Measurements from ENCODE around the gene SCARB2.

Gene SCARB2

GRCh38 chr4:76155979-76156378 lies 57.6 kb downstream of the SCARB2 start:
- Histone ChIP-seq H3K4me1 (ENCODE audit: control insufficient read depth, insufficient read depth, low read length) (no peaks in the 10 kb centered on the region), H3K9me3 (ENCODE audit: control insufficient read depth in 2 of 2, low read length in 2 of 2) (no peaks in the 10 kb centered on the region), H3K27me3 (ENCODE audit: control insufficient read depth in 1 of 2, insufficient read depth in 2 of 2, low read length in 2 of 2) (no peaks in the 10 kb centered on the region), H3K27ac (ENCODE audit: low read length) (no peak overlapping the region), H3K9ac (ENCODE audit: low read length in 2 of 2) (no peak overlapping the region), H3K36me3 (ENCODE audit: control insufficient read depth in 2 of 2, insufficient read depth in 2 of 2, low read length in 2 of 2) (peaks cover 0 to 8% of the 10 kb centered on the region in 2 donors), H3K4me3 (ENCODE audit: low read length in 2 of 2) (no peak overlapping the region)

- Histone ChIP-seq H3K27me3 (ENCODE audit: control insufficient read depth in 1 of 2, insufficient read depth in 2 of 2, low read length in 2 of 2) (no peaks in the 10 kb centered on the region), H3K9me3 (ENCODE audit: control insufficient read depth in 2 of 2, low read length in 2 of 2) (no peaks in the 10 kb centered on the region), H3K4me3 (ENCODE audit: low read length in 2 of 2) (no peak overlapping the region), H3K27ac (ENCODE audit: low read length) (no peak overlapping the region), H3K9ac (ENCODE audit: low read length in 2 of 2) (no peak overlapping the region), H3K4me1 (ENCODE audit: control insufficient read depth, insufficient read depth, low read length) (no peaks in the 10 kb centered on the region), H3K36me3 (ENCODE audit: control insufficient read depth in 2 of 2, insufficient read depth in 2 of 2, low read length in 2 of 2) (no peaks in the 10 kb centered on the region)
Observed at GRCh38 chr4:76153356-76153755, 60.3 kb downstream of the SCARB2 start.

GRCh38 chr4:76148142-76148865 lies 65.3 kb downstream of the SCARB2 start, which contains the start of gene NUP54:
TSS of gene NUP54 (minus strand) at chr4:76148397. CDS start at chr4:76148374, 23 bp downstream.
- H3K9ac ChIP-seq (ENCODE audit: low read length in 2 of 2) = peak within 1 kb of the TSS; percentile 91 to 99
- no peaks in the 10 kb centered on the region for H3K27me3 ChIP-seq (ENCODE audit: control insufficient read depth in 1 of 2, insufficient read depth in 2 of 2, low read length in 2 of 2)
- H3K9me3 ChIP-seq (ENCODE audit: control insufficient read depth in 2 of 2, low read length in 2 of 2) = no peaks in the 10 kb centered on the region
- H3K4me3 ChIP-seq (ENCODE audit: low read length in 2 of 2) = peak within 1 kb of the TSS; percentile 96 to 100
- H3K4me1 ChIP-seq (ENCODE audit: control insufficient read depth, insufficient read depth, low read length) = no peaks in the 10 kb centered on the region
- no peaks in the 10 kb centered on the region for H3K36me3 ChIP-seq (ENCODE audit: control insufficient read depth in 2 of 2, insufficient read depth in 2 of 2, low read length in 2 of 2)
- H3K27ac ChIP-seq (ENCODE audit: low read length) = peak within 1 kb of the TSS; percentile 82

- Histone ChIP-seq H3K9ac (ENCODE audit: low read length in 2 of 2) (peak overlapping the region; percentile 91 to 99), H3K36me3 (ENCODE audit: control insufficient read depth in 2 of 2, insufficient read depth in 2 of 2, low read length in 2 of 2) (peaks cover 0 to 2% of the 10 kb centered on the region in 2 donors), H3K27ac (ENCODE audit: low read length) (peak overlapping the region; percentile 82), H3K9me3 (ENCODE audit: control insufficient read depth in 2 of 2, low read length in 2 of 2) (no peaks in the 10 kb centered on the region), H3K27me3 (ENCODE audit: control insufficient read depth in 1 of 2, insufficient read depth in 2 of 2, low read length in 2 of 2) (no peaks in the 10 kb centered on the region), H3K4me1 (ENCODE audit: control insufficient read depth, insufficient read depth, low read length) (no peaks in the 10 kb centered on the region), H3K4me3 (ENCODE audit: low read length in 2 of 2) (peak overlapping the region; percentile 96 to 100)
Observed at GRCh38 chr4:76147454-76148141, 66.0 kb downstream of the SCARB2 start.

- Histone ChIP-seq H3K27ac (ENCODE audit: low read length) (no peak overlapping the region), H3K9me3 (ENCODE audit: control insufficient read depth in 2 of 2, low read length in 2 of 2) (no peaks in the 10 kb centered on the region), H3K27me3 (ENCODE audit: control insufficient read depth in 1 of 2, insufficient read depth in 2 of 2, low read length in 2 of 2) (no peaks in the 10 kb centered on the region), H3K9ac (ENCODE audit: low read length in 2 of 2) (no peak overlapping the region), H3K36me3 (ENCODE audit: control insufficient read depth in 2 of 2, insufficient read depth in 2 of 2, low read length in 2 of 2) (peaks cover 5 to 18% of the 10 kb centered on the region in 2 donors), H3K4me1 (ENCODE audit: control insufficient read depth, insufficient read depth, low read length) (no peaks in the 10 kb centered on the region), H3K4me3 (ENCODE audit: low read length in 2 of 2) (no peak overlapping the region)
Observed at GRCh38 chr4:76144546-76144945, 69.1 kb downstream of the SCARB2 start.

GRCh38 chr4:76141241-76141640 lies 72.4 kb downstream of the SCARB2 start:
- H3K9me3 ChIP-seq (ENCODE audit: control insufficient read depth in 2 of 2, low read length in 2 of 2) = no peaks in the 10 kb centered on the region
- H3K27me3 ChIP-seq (ENCODE audit: control insufficient read depth in 1 of 2, insufficient read depth in 2 of 2, low read length in 2 of 2) = no peaks in the 10 kb centered on the region
- no peaks in the 10 kb centered on the region for H3K4me1 ChIP-seq (ENCODE audit: control insufficient read depth, insufficient read depth, low read length)
- H3K4me3 ChIP-seq (ENCODE audit: low read length in 2 of 2) = no peak overlapping the region
- H3K36me3 ChIP-seq (ENCODE audit: control insufficient read depth in 2 of 2, insufficient read depth in 2 of 2, low read length in 2 of 2) = peaks cover 7 to 26% of the 10 kb centered on the region in 2 donors
- no peak overlapping the region for H3K9ac ChIP-seq (ENCODE audit: low read length in 2 of 2)
- no peak overlapping the region for H3K27ac ChIP-seq (ENCODE audit: low read length)

DNA sequence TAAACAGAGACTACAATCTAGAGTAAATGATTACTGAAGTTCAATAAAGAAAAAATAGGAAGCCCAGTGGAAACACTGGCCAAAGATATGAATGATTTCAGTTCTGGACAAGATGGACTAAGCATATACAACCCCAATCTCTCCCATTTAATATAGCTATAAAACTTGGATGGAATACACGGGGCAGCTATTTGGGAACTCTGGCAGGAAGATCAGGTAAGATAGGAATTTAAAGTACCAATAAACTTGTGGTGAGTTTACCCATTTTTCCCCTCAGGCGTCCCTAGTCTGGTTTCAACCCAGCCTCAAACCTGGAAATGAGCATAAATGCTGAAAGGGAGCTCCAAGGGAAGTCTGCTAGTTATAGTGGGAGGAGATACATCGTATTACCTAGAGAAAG lies 85.9 kb downstream of the SCARB2 start:
- Histone ChIP-seq H3K27me3 (ENCODE audit: control insufficient read depth in 1 of 2, insufficient read depth in 2 of 2, low read length in 2 of 2) (no peaks in the 10 kb centered on the region), H3K4me1 (ENCODE audit: control insufficient read depth, insufficient read depth, low read length) (no peaks in the 10 kb centered on the region), H3K36me3 (ENCODE audit: control insufficient read depth in 2 of 2, insufficient read depth in 2 of 2, low read length in 2 of 2) (peaks cover 15 to 19% of the 10 kb centered on the region in 2 donors), H3K27ac (ENCODE audit: low read length) (no peak overlapping the region), H3K9ac (ENCODE audit: low read length in 2 of 2) (no peak overlapping the region), H3K4me3 (ENCODE audit: low read length in 2 of 2) (no peak overlapping the region), H3K9me3 (ENCODE audit: control insufficient read depth in 2 of 2, low read length in 2 of 2) (no peaks in the 10 kb centered on the region)

DNA sequence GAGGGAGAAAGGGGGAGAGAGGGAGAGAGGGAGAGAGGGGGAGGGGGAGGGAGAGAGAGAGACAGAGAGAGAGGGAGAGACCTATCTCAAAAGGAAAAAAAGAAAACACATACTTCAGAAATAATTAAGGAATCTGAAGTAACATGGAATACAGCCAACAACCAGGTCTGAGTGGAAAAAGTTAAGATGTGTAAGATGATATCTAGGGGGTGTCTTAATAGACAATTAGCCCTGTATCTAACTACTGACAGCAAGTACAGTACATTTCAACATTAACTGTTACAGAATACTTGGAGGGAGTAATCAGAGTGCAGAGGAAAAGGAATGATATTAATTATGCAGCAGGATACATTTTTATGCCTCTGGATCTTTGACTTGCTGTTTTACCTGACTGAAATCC lies 87.8 kb downstream of the SCARB2 start:
- Histone ChIP-seq H3K9me3 (ENCODE audit: control insufficient read depth in 2 of 2, low read length in 2 of 2) (no peaks in the 10 kb centered on the region), H3K36me3 (ENCODE audit: control insufficient read depth in 2 of 2, insufficient read depth in 2 of 2, low read length in 2 of 2) (peaks cover 19 to 23% of the 10 kb centered on the region in 2 donors), H3K4me3 (ENCODE audit: low read length in 2 of 2) (no peak overlapping the region), H3K9ac (ENCODE audit: low read length in 2 of 2) (no peak overlapping the region), H3K4me1 (ENCODE audit: control insufficient read depth, insufficient read depth, low read length) (no peaks in the 10 kb centered on the region), H3K27me3 (ENCODE audit: control insufficient read depth in 1 of 2, insufficient read depth in 2 of 2, low read length in 2 of 2) (no peaks in the 10 kb centered on the region), H3K27ac (ENCODE audit: low read length) (no peak overlapping the region)

DNA sequence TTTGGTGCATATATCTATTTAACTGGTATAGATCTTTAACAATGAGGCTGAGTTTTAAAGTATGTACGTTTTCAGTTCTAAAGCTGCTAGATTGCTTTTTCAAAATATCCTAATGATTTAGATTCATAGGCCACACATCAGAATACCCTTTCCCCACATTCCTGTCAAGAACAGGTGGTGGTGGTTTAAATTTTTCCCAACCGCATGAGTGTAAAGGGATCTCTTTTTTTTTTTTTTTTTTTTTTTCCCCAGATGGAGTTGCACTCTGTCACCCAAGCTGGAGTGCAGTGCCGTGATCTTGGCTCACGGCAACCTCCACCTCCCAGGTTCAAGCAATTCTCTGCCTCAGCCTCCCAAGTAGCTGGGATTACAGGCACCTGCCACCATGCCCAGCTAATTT lies 93.4 kb downstream of the SCARB2 start:
- Histone ChIP-seq H3K9me3 (ENCODE audit: control insufficient read depth in 2 of 2, low read length in 2 of 2) (no peaks in the 10 kb centered on the region), H3K27me3 (ENCODE audit: control insufficient read depth in 1 of 2, insufficient read depth in 2 of 2, low read length in 2 of 2) (no peaks in the 10 kb centered on the region), H3K36me3 (ENCODE audit: control insufficient read depth in 2 of 2, insufficient read depth in 2 of 2, low read length in 2 of 2) (peaks cover 27 to 40% of the 10 kb centered on the region in 2 donors), H3K4me3 (ENCODE audit: low read length in 2 of 2) (no peak overlapping the region), H3K27ac (ENCODE audit: low read length) (no peak overlapping the region), H3K9ac (ENCODE audit: low read length in 2 of 2) (no peak overlapping the region), H3K4me1 (ENCODE audit: control insufficient read depth, insufficient read depth, low read length) (no peaks in the 10 kb centered on the region)

- peaks cover 22 to 48% of the 10 kb centered on the region in 2 donors for H3K36me3 ChIP-seq (ENCODE audit: control insufficient read depth in 2 of 2, insufficient read depth in 2 of 2, low read length in 2 of 2)
- no peaks in the 10 kb centered on the region for H3K4me1 ChIP-seq (ENCODE audit: control insufficient read depth, insufficient read depth, low read length)
- H3K27ac ChIP-seq (ENCODE audit: low read length) = no peak overlapping the region
- no peak overlapping the region for H3K4me3 ChIP-seq (ENCODE audit: low read length in 2 of 2)
- H3K27me3 ChIP-seq (ENCODE audit: control insufficient read depth in 1 of 2, insufficient read depth in 2 of 2, low read length in 2 of 2) = no peaks in the 10 kb centered on the region
- no peak overlapping the region for H3K9ac ChIP-seq (ENCODE audit: low read length in 2 of 2)
- no peaks in the 10 kb centered on the region for H3K9me3 ChIP-seq (ENCODE audit: control insufficient read depth in 2 of 2, low read length in 2 of 2)
Observed at GRCh38 chr4:76117536-76117935, 96.1 kb downstream of the SCARB2 start.

GRCh38 chr4:76116821-76117220 lies 96.8 kb downstream of the SCARB2 start:
- H3K36me3 ChIP-seq (ENCODE audit: control insufficient read depth in 2 of 2, insufficient read depth in 2 of 2, low read length in 2 of 2) = peaks cover 21 to 44% of the 10 kb centered on the region in 2 donors
- H3K27me3 ChIP-seq (ENCODE audit: control insufficient read depth in 1 of 2, insufficient read depth in 2 of 2, low read length in 2 of 2) = no peaks in the 10 kb centered on the region
- H3K9ac ChIP-seq (ENCODE audit: low read length in 2 of 2) = no peak overlapping the region
- H3K27ac ChIP-seq (ENCODE audit: low read length) = no peak overlapping the region
- H3K9me3 ChIP-seq (ENCODE audit: control insufficient read depth in 2 of 2, low read length in 2 of 2) = no peaks in the 10 kb centered on the region
- no peaks in the 10 kb centered on the region for H3K4me1 ChIP-seq (ENCODE audit: control insufficient read depth, insufficient read depth, low read length)
- H3K4me3 ChIP-seq (ENCODE audit: low read length in 2 of 2) = no peak overlapping the region

Measured in stomach smooth muscle (tissue), 2 donors.